Renal pelvis (tissue), 4 donors: Measurements from ENCODE around the gene KIF13A. TPM values are rescaled to one million over a fixed set of nuclear protein-coding genes. Genes with fewer than 3 reads are reported as not detected.
"Not testable (repeated sequence)": the region's sequence is repeated elsewhere in the genome, so short reads cannot be mapped to it uniquely, and the experiment has no call there.

Experiments
- DNase-seq: peaks from one replicate; pipeline ENCODE4 v3.0.0-alpha.2; 2013
- polyA plus RNA-seq, 3 donors: library from polyadenylated mRNA; unstranded; fragments of 120-200 nt; gene quantifications; one replicate each; pipeline ENCODE4 v1.2.1, GENCODE V29; 2013; ENCODE audit not compliant: insufficient read length in 3 of 3

The KIF13A gene
- polyA plus RNA-seq, 3 donors, result 33.1 to 40.3 (median 37.9) TPM

DNA sequence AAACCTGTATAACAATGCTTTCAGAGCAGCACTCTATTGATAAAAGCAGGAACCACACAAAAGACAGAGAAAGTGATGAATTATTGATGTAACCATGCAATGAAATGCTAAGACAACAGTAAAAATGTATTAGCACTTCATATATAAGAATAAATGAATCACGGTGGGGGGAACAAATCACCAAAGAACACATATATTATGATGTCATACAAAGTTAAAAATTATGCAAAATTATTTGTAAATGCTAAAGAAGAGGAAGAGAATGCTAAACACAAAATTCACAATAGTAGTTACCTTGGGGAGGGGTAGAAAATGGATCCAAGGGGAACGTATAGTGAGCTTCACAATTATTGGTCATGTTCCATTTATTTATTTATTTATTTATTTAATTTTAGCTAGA lies 133.9 kb downstream of the KIF13A start:
- no peak for DNase-seq

- DNase-seq, result peak; percentile 22
These were observed 135.7 kb downstream of the KIF13A start for GRCh38 chr6:17851720-17852161.

DNA sequence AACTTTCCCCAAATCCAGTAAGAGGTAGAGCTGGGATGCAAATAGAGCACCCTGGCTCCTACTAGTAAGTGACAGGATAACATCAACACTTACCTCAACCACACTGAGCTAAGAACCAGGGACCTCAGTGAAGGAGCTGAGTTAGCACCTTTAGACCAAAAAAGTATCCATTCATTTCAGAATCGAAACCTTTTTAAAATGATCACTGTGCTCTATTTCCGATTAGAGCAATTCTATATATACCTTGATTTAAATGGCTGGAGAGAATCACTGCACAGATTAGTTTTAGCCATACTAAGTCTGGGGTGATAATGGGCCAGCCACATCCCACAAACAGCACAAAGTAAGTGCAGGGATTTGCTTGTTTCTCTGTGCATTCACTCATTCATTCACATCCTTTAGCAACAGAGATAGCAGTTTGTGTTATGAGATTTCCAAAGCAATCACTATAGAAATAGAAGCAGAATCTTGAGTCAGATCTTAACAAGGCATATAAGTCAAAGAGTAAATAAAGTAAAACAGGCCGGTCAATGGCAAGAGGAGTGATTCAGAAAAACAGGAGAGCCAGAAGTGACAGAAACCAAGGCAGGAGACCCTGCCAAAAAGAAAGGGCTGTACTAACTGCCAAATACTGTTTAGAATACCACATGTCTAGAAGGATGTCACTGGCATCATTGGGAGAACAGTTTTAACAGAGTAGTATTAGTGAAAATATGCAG lies 136.3 kb downstream of the KIF13A start:
- no peak for DNase-seq

- DNase-seq, result no peak
These were observed 137.2 kb downstream of the KIF13A start for GRCh38 chr6:17850281-17850680.

DNA sequence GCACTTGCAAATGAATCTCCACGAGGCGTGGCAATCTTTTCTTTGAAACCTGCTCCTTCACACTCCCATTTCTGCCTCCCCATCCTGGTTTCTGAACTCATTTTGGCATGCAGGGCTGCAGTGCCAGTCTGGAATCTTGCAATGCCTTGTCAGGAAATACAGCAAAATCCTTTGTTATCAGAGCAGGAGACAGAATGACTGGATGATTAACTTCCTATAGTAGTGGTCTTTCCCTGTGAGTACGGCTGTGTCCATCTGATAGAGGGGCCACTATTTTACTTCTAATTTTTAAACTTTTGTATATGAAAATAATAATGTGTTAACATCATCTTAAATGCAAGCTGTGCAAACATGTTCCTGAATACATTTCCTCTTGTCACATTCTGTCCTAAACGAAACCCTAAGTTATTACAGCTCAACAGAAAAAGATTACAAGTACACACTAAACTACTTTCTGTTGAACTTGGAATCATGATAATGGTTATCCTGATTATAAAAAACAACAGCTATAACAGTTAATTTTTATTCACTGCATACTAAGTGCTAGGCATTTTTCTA lies 140.2 kb downstream of the KIF13A start:
- DNase-seq, result no peak

- DNase-seq, result no peak
These were observed 140.7 kb downstream of the KIF13A start for GRCh38 chr6:17846762-17847161.

DNA sequence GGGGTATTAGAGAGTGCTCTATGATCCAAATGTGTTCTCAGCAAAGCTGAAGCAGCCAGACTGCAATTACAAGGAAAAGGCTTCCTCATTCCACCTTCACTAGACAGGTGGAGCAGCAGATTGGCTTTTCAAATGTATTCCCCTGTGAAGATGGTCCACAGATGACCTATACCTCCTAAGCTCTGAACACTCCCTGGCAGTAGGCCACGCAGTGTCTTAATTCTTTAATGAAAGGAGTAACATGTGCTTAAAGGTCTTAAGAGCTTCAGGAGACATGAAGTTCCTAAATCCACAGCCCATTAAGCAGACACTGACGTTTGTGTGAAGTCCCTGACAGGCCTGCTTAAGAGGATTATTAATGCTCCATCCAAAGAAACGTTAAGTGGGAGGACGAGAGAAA lies 141.8 kb downstream of the KIF13A start:
- DNase-seq, result no peak

DNA sequence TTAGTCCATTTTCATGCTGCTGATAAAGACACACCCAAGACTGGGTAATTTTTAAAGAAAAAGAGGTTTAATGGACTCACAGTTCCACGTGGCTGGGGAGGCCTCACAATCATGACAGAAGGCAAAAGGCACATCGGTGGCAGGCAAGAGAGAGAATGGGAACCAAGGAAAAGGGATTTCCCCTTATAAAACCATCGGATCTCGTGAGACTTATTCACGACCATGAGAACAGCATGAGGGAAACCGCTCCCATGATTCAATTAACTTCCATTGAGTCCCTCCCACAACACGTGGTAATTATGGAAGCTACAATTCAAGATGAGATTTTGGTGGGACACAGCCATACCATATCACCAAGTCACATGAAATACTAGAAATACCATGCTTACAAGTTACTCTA lies 142.5 kb downstream of the KIF13A start:
- not testable (repeated sequence) for DNase-seq

GRCh38 chr6:17842934-17843821 lies 144.3 kb downstream of the KIF13A start:
- DNase-seq, result no peak

- DNase-seq, result no peak
These were observed 145.2 kb downstream of the KIF13A start for GRCh38 chr6:17842014-17842776.

- DNase-seq, result no peak
These were observed 147.8 kb downstream of the KIF13A start for GRCh38 chr6:17839513-17840223.

DNA sequence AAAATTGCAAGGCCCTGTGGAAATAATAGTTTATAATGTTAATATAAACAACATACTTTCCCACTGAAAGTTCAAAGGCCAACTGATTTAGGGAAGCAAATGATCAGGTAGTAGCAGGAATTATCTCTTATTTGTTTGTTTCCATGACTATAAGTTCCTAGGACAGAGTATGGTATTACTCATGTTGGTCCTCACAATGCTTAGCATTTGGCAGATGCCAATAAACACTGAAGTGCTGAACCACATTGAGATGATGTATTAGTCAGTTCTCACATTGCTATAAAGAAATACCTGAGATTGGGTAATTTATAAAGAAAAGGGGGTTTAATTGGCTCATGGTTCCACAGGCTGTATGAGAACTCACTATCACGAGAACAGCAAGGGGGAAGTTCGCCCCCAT lies 151.1 kb downstream of the KIF13A start:
- DNase-seq, result no peak

GRCh38 chr6:17835784-17836183 lies 151.7 kb downstream of the KIF13A start:
- DNase-seq, result no peak

DNA sequence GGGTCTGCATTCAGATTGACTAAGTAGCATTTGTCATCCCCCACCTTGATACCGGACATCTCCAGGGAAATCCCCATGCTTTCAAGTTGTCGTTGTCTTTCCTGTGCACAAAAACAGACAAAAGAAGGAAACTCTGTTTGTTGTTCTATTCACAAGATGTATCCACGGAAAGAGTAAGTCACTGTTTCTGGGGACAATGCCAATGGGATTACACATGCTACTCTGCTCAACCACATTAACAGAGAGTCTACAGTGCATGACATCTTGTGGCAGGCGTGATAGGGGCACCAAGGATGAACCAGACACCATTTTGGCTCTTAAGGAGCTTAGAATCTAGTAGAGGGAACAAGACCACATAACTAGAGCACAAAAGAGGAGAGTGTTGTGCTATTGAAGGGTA lies 156.3 kb downstream of the KIF13A start:
- no peak for DNase-seq

DNA sequence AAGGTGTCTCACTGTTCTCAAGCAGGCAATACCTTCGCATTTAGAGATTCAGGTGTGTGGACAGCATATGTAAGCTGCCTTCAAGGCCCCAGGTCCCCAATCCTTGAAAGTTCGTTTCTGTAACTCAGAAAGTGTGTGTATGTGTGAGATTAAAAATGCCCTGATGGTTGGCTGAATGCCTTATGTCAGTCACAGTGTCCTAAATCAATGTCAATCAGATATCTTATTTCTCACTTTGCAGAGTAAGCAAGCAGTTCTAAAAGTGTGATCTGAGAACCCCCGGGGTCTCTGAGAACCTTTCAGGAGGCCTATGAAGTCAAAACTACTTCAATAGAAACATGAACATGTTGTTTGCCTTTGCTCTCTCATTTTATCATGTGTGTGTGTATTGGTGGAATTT lies 157.5 kb downstream of the KIF13A start:
- no peak for DNase-seq

DNA sequence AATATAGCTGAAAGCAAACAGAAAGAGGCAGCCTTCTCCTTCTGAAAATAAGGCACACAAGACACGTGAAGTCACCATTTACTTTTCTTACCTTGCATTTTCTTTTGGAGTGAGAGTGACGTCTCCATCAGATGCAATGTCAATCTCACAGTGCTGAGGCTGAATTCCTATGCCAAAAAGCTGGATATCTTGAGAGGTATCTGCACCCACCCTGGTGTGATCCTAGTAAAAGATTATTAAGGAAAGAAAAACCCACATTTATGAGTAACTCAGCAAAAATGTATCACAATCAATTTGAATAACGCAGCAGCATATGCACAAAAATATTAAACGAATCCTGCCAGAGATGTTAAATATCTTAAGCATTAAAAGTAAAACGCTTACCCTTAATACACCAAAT lies 159.3 kb downstream of the KIF13A start:
- no peak for DNase-seq

DNA sequence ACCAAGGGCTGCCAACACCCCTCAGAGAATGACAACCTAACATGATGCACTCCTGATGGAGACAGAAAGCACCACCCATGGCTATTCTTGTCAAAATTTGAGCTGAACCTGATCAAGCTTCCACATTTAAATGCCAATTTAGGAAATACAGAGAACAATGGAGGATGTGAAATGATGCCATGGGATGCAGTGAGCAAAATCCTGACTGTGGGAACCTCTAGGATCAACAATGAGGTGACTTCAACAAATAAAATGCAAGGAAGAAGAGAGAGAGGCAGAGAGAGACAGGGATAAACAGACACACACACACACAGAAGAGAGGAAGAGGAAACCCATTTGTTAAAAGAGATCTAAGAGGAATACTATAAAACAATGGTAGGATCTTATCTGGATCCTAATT lies 161.1 kb downstream of the KIF13A start:
- no peak for DNase-seq

GRCh38 chr6:17820055-17820454 lies 167.4 kb downstream of the KIF13A start:
- no peak for DNase-seq

DNA sequence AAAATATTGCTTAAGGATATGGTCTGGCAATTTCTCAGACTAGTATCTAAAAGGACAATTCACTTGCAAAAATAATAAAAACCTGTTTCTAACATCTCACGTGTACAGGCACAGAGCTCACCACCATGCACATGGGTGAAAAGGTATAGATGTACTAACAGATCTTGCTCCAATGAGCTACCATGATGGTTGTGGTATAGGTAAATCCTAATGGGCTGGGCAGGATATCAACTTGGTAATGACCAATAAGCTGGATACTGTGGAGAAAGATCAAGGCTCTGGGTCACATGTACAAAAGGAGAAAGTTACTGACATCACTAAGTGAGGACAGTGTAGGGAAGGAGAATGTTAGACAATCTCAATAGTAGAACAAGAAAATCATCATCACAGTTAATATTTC lies 169.7 kb downstream of the KIF13A start:
- no peak for DNase-seq

DNA sequence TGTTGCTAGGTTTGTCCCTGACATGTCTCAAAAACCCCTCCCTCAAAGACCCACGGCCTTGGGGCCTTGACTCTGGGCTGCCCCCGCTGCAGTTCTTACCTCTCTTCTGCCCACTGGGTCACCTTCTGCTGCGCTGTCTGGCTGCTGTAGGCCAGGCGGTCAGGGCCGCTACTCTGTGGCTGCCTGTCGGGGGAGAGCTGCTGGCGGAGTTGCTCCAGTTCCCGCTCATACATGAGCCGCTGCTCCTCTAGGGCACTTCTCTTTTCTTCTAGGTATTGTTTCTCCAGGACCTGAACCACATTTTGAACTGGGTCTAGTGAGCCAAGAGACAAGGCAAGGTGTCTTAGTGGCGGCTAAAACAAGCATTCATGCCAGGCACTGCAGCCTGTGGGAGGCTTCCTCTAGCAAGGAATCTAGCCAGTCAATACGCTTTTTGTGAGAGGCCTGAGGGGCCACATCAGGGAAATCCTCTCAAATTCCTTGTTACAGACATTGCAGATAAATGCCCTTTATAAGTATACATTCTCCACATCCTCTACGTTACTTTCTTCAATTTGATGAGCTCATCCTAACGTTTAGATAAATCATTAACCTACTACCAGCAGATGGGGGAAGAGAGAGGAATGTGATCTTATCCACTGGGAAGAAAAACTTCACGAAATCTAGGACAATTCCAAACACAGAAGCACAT lies 170.4 kb downstream of the KIF13A start:
- DNase-seq, result peak; percentile 23

DNA sequence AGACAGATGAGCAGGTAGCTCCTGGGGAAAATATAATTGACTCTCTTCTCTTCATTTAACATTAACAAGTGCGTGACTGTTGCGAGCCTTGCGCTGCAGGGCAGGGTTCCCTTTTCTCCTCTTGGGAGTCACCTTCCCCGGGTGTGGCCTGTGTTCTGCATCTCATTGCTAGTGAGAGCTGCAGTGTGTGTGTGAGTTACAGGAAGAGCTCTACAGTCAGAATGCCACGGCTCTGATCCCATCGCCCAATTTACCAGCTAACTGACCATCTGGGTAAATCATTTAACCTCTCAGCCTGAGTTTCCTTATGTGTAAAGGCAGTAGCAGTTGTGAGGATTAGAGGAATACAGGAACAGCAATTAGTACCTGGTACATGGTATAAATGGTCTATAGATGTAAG lies 173.9 kb downstream of the KIF13A start:
- DNase-seq, result peak; percentile 21
